GM18520 (cell line): ENCODE data around the gene MRM2.

Source experiments
- ATAC-seq: cut with Tn5 transposase; IDR thresholded peaks from one replicate; pipeline ENCODE4 v1.9.1; 2021; ENCODE audit not compliant: unreplicated experiment

Gene MRM2

GRCh38 chr7:2241580-2242540 is at the start of gene MRM2, which contains the start of gene NUDT1:
TSS of gene MRM2 (minus strand) at chr7:2242205. CDS start at chr7:2242169, 36 bp downstream.
TSS of gene NUDT1 (plus strand) at chr7:2242226. CDS start at chr7:2244575, 2,349 bp downstream.
- ATAC-seq: peak; percentile 67

GRCh38 chr7:2290877-2291276 is 48.9 kb upstream of the MRM2 start:
- ATAC-seq: no peak

GRCh38 chr7:2289621-2290020 is 47.6 kb upstream of the MRM2 start:
- ATAC-seq: no peak

GRCh38 chr7:2289111-2289586 is 47.1 kb upstream of the MRM2 start:
- no peak for ATAC-seq

GRCh38 chr7:2288503-2288902 is 46.5 kb upstream of the MRM2 start:
- no peak for ATAC-seq

GRCh38 chr7:2287745-2288144 is 45.7 kb upstream of the MRM2 start:
- no peak for ATAC-seq

GRCh38 chr7:2283074-2283473 is 41.1 kb upstream of the MRM2 start:
- no peak for ATAC-seq

GRCh38 chr7:2282185-2282751 is 40.3 kb upstream of the MRM2 start:
- ATAC-seq: no peak

GRCh38 chr7:2281541-2281940 is 39.5 kb upstream of the MRM2 start:
- no peak for ATAC-seq

- ATAC-seq: no peak
These were observed 38.4 kb upstream of the MRM2 start for GRCh38 chr7:2280424-2280823.

- ATAC-seq: no peak
These were observed 37.9 kb upstream of the MRM2 start for GRCh38 chr7:2279896-2280295.

- ATAC-seq: no peak
These were observed 36.0 kb upstream of the MRM2 start for GRCh38 chr7:2278026-2278425.

- ATAC-seq: no peak
These were observed 34.1 kb upstream of the MRM2 start for GRCh38 chr7:2276107-2276506.

GRCh38 chr7:2275101-2275500 is 33.1 kb upstream of the MRM2 start:
- no peak for ATAC-seq

- ATAC-seq: no peak
These were observed 32.7 kb upstream of the MRM2 start for GRCh38 chr7:2274666-2275065.

- no peak for ATAC-seq
These were observed 31.9 kb upstream of the MRM2 start for GRCh38 chr7:2273866-2274265.

- no peak for ATAC-seq
These were observed 30.0 kb upstream of the MRM2 start for GRCh38 chr7:2272031-2272430.

GRCh38 chr7:2271273-2272026 is 29.4 kb upstream of the MRM2 start:
- ATAC-seq: no peak

GRCh38 chr7:2270495-2270894 is 28.5 kb upstream of the MRM2 start:
- no peak for ATAC-seq

GRCh38 chr7:2269991-2270460 is 28.0 kb upstream of the MRM2 start:
- no peak for ATAC-seq
